Activated CD4-positive, alpha-beta T cell treated with anti-CD3 and anti-CD28 coated beads for 1 hour (primary cell): ENCODE measurements around the gene ERBB4.

Experiments used
- DNase-seq: peaks from one replicate; pipeline ENCODE4 v3.0.0-alpha.2; 2020

The ERBB4 gene

GRCh38 chr2:211981451-211981850 lies 557.2 kb downstream of the ERBB4 start:
- no peak for DNase-seq

- no peak for DNase-seq
These were observed 562.5 kb downstream of the ERBB4 start for GRCh38 chr2:211976076-211976475.

GRCh38 chr2:211967234-211967633 lies 571.4 kb downstream of the ERBB4 start:
- no peak for DNase-seq

- no peak for DNase-seq
These were observed 574.6 kb downstream of the ERBB4 start for GRCh38 chr2:211963969-211964368.

- DNase-seq = no peak
These were observed 580.8 kb downstream of the ERBB4 start for GRCh38 chr2:211957799-211958198.

- DNase-seq = no peak
These were observed 583.0 kb downstream of the ERBB4 start for GRCh38 chr2:211955648-211956047.

GRCh38 chr2:211948932-211949331 lies 589.7 kb downstream of the ERBB4 start:
- no peak for DNase-seq

GRCh38 chr2:211946960-211947359 lies 591.6 kb downstream of the ERBB4 start:
- no peak for DNase-seq

- no peak for DNase-seq
These were observed 594.0 kb downstream of the ERBB4 start for GRCh38 chr2:211944572-211944971.

- DNase-seq = no peak
These were observed 596.4 kb downstream of the ERBB4 start for GRCh38 chr2:211942153-211942552.

- DNase-seq = no peak
These were observed 597.3 kb downstream of the ERBB4 start for GRCh38 chr2:211941216-211941747.

GRCh38 chr2:211939177-211939576 lies 599.4 kb downstream of the ERBB4 start:
- no peak for DNase-seq

GRCh38 chr2:211934811-211935210 lies 603.8 kb downstream of the ERBB4 start:
- no peak for DNase-seq

GRCh38 chr2:211931314-211931713 lies 607.3 kb downstream of the ERBB4 start:
- DNase-seq = no peak

- no peak for DNase-seq
These were observed 608.3 kb downstream of the ERBB4 start for GRCh38 chr2:211930331-211930730.

GRCh38 chr2:211928201-211928600 lies 610.4 kb downstream of the ERBB4 start:
- no peak for DNase-seq

GRCh38 chr2:211923019-211923418 lies 615.6 kb downstream of the ERBB4 start:
- no peak for DNase-seq

- no peak for DNase-seq
These were observed 634.6 kb downstream of the ERBB4 start for GRCh38 chr2:211903961-211904360.

- DNase-seq = no peak
These were observed 637.3 kb downstream of the ERBB4 start for GRCh38 chr2:211901226-211901846.

GRCh38 chr2:211900518-211900917 lies 638.1 kb downstream of the ERBB4 start:
- DNase-seq = no peak

GRCh38 chr2:211900000-211900399 lies 638.6 kb downstream of the ERBB4 start:
- no peak for DNase-seq

GRCh38 chr2:211898702-211899101 lies 639.9 kb downstream of the ERBB4 start:
- DNase-seq = no peak

GRCh38 chr2:211881449-211881848 lies 657.2 kb downstream of the ERBB4 start:
- DNase-seq = no peak

GRCh38 chr2:211879323-211879722 lies 659.3 kb downstream of the ERBB4 start:
- DNase-seq = no peak

- no peak for DNase-seq
These were observed 661.5 kb downstream of the ERBB4 start for GRCh38 chr2:211877061-211877460.
